GM19397 (cell line): ENCODE data around the gene CPNE7.
"Not testable (repeated sequence)": the region's sequence is repeated elsewhere in the genome, so short reads cannot be mapped to it uniquely, and the experiment has no call there.

Source experiments
- ATAC-seq: cut with Tn5 transposase; IDR thresholded peaks from one replicate; pipeline ENCODE4 v1.9.1; 2021; ENCODE audit warnings: mild to moderate bottlenecking, moderate library complexity; ENCODE audit not compliant: unreplicated experiment

Gene CPNE7

DNA sequence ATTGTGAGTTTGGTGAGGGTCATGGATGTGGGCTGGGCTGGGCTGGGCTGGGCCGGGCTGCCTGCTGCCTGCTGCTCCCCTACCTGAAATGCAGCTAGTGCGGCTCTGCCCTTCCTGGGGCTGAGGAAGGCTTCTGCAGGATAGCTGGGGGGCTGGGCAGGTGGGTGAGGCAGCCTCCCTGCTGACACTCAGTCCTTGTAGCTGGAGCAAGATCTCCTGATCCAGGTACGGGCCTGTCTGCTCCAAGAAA, 10.4 kb upstream of the CPNE7 start:
- no peak for ATAC-seq

DNA sequence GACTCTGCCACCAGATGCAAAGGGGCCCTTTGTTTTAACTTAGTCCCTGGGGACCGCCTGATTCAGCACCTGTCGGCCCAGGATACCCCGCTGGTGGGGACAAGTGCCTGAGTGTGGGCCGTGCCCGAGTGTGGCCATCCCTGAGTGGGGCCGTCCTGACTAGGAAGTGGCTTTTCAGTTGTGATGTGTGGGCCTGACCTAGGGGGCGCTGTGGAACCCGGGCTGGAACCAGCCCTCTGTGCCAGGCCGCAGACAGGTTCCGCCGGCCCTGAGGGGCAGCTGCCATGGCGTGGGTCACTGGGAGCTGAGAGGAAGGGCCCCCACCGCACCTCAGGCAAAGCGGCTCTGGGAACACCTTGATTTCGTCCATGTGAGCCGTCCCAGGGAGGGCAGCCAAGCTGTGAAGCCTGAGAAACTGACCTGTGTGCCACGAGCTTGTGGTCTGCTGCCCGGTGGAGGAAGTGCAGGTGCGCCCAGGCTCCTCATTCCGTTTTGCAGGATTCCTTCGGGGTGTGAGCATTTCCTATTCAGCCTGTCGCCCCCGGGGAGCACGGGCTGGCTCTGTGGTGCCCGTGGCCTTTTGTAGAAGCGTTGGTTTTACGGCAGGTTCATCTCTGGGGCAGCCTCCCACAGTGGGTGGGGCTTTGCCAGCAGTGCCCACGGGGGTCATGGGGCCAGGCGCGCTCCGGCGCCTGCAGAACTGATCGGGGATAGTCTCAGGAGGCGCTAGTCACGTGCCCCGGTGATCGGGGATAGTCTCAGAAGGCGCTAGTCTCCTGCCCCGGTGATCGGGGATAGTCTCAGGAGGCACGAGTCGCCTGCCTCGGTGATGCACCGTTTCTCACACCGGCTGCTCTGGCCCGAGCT, 9.8 kb upstream of the CPNE7 start:
- ATAC-seq = no peak

DNA sequence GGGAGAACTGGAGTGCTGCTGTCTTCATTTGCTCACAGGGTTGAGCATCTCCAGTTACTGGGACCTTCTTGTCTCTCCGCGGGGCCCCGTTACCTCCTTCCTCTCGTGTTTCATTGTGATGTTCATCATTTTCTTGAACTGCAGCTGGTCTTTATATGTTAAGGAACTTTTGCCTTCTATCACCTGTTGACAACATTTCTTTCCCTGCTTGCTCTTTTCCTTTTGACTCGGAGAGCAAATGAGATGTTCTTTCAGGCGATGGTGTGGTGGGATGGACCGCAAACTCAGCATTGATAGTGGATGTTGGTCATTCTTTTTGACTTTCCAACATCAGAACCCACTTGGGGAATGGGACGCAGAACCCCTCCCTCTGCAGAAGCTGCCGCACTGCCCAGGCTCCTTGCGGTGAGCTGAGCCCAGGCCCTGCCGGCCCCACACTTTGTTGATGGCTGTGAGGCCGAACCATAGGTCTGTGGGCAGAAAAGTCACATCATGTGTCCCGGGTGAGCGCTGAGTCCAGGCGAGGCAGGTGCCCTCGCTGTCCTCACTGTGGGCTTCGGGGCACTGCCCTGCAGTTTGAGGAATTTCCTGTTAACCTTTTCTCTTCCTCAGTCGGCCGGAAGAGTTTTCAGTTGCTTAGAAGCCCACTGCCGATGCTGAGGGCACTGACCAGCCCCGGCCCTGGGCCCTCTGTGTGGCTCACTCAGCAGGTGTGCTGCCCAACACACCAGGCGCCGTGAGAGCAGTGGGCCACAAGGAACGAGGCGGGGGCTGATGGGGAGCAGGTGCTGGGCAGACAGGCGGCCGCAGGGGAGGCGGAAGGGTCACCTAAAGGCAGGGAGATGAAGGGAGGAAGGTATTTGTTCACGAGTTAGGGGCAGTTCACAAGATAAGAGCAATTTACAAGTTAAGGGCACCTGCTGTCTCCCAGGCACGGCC, 7.6 kb upstream of the CPNE7 start:
- ATAC-seq = no peak

GRCh38 chr16:89569506-89570341, 5.8 kb upstream of the CPNE7 start:
- ATAC-seq = no peak

- ATAC-seq = no peak
Measured at GRCh38 chr16:89570342-89570923, 5.1 kb upstream of the CPNE7 start.

GRCh38 chr16:89570983-89571598, 4.5 kb upstream of the CPNE7 start:
- ATAC-seq = not testable (repeated sequence)

DNA sequence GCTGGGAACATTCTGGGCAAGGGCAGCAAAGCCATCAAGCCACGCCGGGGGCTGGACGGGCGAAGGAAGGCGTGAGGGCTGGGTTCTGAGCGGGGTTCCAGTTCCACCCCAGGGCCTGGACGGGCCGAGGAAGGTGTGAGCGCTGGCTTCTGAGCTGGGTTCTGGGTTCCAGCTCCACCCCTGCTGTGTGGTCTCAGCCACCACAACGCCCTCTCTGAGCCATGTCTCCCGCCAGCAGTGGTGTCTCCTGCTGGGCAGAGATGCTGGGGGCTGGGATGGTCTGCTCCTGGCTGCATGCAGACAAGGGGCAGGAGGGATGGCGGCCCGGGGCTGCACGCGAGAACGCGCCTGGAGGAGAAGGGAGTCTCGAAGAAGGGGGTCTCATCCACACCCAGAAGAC, 3.9 kb upstream of the CPNE7 start:
- ATAC-seq = no peak

GRCh38 chr16:89572073-89572484, 3.5 kb upstream of the CPNE7 start:
- no peak for ATAC-seq

- ATAC-seq = no peak
Measured at GRCh38 chr16:89572485-89573205, 2.9 kb upstream of the CPNE7 start.

- ATAC-seq = no peak
Measured at GRCh38 chr16:89573826-89574680, 1.5 kb upstream of the CPNE7 start.

DNA sequence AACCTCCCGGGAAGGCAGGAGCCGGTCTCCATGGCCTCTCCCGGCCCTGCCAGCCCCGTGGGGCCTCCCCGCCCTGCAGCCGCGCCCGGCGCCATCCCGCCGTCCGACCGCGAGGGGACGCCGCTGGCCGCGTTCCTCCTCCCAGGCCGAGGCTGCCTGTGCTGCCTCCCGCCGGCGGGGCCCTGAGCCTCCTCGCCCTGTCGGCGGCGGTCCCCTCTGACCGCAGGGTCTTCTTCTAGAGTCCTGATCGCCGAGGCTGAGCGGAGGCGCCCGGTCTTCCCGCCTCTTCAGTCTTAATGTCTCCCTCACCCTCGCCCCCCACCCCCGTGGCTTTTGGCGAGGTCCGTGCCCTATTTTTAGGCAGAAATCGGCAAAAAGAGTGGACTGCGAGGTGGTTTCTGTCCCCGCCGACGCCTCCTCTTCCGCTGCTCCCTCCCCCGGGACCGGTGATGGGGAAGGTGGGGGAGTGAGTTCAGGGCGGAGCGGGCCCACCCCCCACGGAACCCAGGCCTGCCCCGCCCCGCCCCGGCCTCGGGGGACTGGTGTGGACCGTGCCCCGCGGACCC, 794 bp upstream of the CPNE7 start:
- no peak for ATAC-seq

DNA sequence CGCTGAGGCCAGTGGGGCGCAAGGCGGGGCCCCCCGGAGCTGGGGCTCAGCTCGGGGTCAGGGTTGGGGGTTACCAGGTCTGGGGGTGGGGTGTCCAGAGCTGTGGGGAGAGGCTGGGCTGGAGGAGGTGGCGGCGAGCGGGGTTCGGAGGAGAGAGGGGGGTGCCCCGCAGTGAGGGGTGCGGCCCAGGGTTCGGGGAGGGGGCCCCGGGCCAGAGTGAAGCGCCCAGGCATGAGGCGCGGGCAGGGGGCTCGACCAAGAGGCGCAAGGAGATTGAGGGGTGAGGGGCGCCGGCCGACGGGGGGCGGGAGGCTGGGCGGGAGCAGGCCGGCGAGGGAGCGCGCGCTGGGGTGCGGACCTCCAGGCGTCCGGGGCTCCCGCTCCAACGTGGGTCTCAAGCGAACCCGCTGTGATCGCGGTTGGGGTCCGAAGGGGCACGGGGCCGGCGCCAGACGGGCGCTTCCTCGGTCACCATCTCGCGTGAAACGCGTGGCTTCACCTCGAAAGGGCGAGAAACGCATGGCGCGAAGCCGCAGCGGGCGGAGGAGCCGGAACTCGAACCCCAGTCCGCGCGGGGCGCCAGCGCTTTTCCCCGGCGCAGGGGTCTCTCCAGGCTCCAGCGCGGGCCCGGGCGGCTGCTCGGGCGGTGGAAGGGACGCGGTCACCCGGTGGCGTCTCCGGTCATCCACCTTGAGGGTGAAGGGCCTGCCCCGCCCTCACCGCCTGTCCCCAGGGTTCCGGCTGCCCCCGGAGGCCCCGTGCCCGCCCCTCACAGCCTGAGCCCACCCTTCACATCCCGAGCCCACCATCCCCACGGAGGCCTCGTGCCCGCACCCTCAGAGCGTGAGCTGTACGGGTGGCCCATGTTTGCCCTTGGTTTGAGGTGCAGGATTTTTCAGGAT, 846 bp downstream of the CPNE7 start:
- ATAC-seq = no peak

DNA sequence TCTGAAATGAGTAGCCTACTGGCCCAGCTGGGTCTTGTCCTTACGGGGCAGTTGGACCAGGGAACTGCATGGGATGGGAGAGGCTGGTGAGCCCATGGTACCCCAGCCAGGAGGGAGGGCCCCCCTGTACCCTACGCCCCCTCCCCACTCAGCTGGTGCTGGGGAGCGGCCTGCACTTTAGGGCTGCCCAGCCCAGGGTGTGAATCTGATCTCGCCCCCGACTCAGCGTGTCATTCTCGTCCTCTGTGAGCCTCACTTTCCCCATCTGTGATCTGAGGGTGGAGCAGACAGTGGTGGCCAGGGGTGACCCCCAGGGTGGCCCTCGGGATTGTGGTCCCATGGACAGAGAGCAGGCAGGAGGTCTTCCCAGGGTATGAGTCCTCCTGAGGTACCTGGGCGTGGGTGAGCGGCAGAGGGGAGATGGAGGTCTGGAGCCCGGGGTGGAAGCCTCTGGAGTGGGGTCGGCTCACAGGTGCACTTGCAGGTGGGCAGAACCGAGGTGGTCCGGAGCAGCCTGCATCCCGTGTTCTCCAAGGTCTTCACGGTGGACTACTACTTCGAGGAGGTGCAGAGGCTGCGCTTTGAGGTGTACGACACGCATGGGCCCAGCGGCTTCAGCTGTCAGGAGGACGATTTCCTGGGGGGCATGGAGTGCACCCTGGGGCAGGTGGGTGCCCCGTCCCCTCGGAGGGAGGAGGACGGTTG, 1.6 kb downstream of the CPNE7 start:
- no peak for ATAC-seq

- ATAC-seq = no peak
Measured at GRCh38 chr16:89579351-89579750, 3.8 kb downstream of the CPNE7 start.

DNA sequence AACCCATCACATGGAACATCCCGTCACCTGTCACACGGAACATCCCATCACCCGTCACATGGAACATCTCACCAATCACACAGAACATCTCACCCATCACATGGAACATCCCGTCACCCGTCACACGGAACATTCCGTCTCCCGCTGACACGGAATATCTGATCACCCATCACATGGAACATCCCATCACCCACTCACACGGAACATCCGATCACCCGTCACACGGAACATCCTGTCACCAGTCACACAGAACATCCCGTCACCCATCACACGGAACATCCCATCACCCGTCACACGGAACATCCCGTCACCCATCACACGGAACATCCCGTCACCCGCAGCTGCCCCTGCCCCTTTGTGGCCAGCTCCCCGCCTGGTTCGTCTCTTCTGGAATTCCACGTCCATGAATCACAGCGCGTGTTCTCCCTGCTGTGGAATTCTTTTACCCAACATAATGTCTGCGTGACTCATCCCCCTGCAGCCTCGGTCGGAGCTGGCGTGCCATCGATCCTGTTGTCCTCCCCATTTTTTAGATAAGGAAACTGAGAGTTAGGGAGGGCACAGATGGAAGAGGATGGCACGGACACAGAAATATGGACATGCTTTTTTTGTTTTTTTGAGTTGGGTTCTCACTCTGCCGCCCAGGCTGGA, 5.6 kb downstream of the CPNE7 start:
- ATAC-seq = no peak

DNA sequence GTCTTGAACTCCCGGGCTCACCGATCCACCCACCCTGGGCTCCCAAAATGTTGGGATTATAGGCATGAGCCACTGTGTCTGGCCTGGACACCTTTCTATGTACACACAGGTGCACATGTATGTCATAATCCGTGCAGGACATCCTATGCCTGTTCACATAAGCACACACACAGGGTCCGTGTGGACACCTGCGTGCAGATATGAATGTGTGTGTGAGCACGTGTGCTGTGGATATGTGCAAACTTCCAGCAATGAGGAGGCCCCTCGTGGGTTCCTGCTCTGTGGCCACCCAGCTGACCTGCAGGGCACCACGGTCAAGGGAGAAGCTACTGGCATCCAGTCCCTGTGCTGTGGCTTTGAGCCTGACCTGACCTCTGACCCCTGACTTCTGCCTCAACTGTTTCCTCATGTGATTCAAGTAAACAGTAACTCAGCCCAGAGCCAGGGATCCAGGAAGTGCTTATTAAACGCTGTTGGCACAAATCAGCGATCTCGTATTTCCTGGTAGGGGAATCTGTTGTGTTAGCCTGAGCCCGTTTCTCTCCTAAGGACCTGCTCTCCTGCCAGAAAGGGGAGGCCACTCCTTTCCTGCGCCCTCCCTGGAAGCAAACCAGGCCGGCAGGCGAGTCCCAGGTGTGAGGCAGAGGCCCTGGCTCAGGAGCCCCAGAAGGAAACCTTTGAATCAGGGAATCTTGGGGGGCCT, 6.5 kb downstream of the CPNE7 start:
- ATAC-seq = no peak
